Frontal cortex (tissue), 4 donors: Measurements from ENCODE around the gene UBN2. TPM values are rescaled to one million over a fixed set of nuclear protein-coding genes. Genes with fewer than 3 reads are reported as not detected.
A peak's percentile ranks its signal among the peaks of the same experiment; 100 is the strongest.
"Not testable (repeated sequence)": the region's sequence is repeated elsewhere in the genome, so short reads cannot be mapped to it uniquely, and the experiment has no call there.

Source experiments
- DNase-seq, 2 donors: peaks; one replicate each; pipeline ENCODE4 v3.0.0; 2012; ENCODE audit warnings: low spot score in 2 of 2
- FAIRE-seq: peaks from 2 replicates; lab custom pipeline; 2012; peaks lifted over from hg19 to GRCh38; lab: Jason Lieb, UNC
- total RNA-seq: library from RNA; depleted of rRNA; stranded (reverse); fragments of >200 nt; gene quantifications from one replicate; pipeline ENCODE4 v1.2.3, GENCODE V29; 2014
- donor health status: control.
- donor health status: control.
- donor health status: control.

The UBN2 gene
- total RNA-seq, 1 donor from 2014 or later, result 14.7 TPM

GRCh38 chr7:139293534-139293933 is 62.5 kb downstream of the UBN2 start:
- DNase-seq, result no peak
- FAIRE-seq, result no peak

DNA sequence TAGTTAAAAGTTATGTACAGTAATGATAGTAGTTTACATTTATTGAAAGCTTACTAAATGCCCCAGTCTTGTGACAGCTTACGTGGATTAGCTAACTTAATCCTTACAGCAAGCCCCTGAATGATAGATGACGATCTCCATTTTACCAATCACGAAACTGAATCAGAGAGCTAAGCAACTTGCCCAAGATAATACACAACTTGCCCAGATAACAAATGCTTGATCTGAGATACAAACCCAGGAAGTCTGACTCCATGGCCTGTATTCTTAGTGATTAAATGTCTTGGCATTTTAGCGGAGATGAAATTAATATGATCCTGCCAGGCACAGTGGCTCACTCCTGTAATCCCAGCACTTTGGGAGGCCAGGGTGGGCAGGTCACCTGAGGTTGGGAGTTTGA is 63.2 kb downstream of the UBN2 start:
- FAIRE-seq (no peak), DNase-seq (no peak)

- DNase-seq (no peak), FAIRE-seq (no peak)
These were observed 64.0 kb downstream of the UBN2 start for GRCh38 chr7:139294951-139295575.

- FAIRE-seq, result no peak
- DNase-seq, result no peak
These were observed 66.8 kb downstream of the UBN2 start for GRCh38 chr7:139297795-139298194.

DNA sequence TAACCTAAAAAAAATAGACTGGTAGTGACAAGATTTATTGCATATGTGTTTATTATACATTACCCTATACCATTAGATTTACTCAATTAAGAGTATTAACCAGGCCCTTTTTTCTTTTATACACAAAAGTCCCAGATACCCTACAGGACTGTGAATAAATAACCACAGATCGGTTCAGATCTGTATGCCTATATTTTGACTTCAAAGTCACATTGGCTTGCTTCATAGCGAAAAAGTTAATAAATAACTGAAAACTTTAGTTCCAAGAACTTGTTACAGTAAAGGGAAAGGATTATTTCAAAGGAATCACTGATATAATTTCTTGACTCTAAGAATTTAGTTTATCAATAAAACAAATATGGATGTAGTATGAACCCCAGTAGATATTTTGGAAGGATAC is 68.3 kb downstream of the UBN2 start:
- FAIRE-seq (no peak), DNase-seq (no peak)

DNA sequence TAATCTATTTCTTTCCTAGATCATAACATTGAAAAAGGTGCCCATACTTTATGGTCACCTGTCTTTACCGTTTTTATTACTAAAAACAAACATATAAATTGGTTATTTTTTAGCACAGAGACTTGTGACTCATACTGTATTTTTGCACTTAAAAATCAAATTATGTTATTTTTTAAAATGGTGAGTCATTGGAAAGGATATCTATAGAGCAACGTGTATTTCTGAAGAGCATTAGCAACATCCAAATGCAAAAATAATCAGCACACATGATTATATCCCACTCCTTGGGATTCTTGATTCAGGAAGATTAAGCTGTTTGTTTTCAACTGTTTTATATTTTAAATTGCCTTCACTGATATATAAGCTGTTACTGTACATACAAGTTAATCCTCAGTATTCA is 69.4 kb downstream of the UBN2 start:
- no peak for FAIRE-seq

DNA sequence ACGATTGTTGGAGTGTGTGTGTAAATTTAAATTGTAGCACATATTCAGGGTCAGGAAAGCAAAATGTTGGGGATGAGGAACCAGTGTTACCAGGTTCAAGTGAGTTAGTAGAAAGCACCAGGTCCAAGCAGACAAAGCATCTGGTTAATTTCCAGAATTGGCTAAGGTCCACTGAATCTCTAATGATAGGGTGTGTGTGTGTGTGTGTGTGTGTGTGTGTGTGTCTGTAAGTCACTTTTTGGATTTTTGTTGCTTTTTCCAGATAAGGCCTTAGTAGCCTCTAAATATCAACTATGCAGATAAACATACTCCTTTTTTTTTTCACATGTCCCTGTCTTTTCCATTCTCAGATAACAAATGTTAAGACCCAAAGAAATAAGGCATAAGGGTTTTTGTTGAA is 73.5 kb downstream of the UBN2 start:
- DNase-seq (no peak), FAIRE-seq (no peak)

More for the DNA sequence above, 69.4 kb downstream of the UBN2 start:
- no peak for DNase-seq

DNA sequence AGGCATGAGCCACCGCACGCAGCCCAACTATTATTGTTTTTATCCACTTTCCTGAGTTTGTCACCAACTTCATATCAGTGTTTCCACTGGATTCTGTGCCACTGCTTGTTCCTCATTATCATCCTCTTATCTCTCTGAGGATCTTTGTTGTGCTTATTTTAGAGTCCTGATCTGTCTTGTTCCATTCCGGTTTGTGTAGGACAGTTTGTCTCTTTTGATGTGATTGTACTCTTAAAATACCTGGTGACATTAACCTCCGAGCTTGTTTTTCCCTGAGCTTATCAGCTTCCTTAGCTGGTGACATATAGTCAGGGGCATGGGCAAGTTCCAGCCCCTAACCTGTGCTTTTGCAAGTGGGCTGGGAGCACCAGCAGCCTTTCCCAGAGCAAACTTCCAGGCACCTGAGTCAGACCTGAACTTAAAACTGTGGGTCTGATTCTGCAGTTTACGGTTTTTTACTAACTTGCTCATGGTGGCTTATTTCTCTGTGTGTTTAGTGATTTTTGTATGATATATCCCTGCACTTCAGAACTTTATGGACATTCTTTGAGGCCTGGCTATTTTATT is 87.0 kb downstream of the UBN2 start:
- DNase-seq (no peak), FAIRE-seq (no peak)

DNA sequence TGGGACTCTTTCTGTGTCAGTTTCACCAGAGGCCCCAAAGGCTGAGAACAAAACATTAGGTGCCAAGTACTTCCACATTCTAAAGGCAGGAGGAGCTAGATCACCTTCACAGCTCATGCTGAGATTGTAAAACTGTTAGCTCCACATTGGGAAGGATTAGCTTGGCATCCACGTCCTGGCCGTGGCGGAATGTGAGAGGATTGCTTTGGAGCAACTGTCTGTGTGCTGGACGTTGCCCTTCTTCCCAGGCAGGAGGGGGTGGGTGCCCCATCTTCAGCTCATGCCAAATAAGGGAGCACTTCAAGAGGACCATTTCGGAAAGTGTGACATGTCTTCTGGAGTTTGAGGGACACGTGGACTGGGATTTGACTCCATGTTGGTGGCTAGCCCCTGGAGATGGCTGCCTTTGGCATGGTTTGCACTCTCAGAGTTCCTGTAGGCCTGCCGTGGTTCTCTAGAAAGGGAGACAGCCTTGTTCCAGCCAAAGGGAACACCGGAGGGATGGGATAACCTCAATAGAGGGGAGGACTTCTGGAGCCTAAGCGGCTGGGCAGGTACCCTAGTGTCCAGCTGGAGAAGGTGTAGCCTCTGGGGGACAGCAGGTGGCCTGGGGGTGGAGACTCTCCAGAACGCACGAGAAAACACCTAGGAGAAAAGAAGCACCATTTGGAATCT is 90.2 kb downstream of the UBN2 start:
- no peak for FAIRE-seq

GRCh38 chr7:139324709-139325108 is 93.7 kb downstream of the UBN2 start:
- not testable (repeated sequence) for FAIRE-seq, DNase-seq

More for the DNA sequence above, 90.2 kb downstream of the UBN2 start:
- DNase-seq, result no peak

DNA sequence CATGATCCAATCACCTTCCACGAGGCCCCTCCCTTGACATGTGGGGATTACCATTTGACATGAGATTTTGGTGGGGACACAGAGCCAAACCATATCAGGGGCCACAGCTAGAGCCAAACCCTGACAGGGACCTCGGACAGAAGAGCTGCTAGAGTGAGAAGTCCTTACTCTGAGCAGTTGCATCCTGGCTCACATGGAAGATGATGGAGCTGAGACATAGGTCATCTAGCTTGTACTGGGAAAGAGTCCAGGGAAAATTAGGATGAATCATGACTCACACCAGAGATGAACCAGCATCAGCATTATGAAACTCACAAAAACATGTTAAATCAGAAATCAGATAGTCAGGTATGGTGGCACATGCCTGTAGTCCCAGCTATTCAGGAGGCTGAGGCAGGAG is 97.3 kb downstream of the UBN2 start:
- FAIRE-seq (no peak), DNase-seq (no peak)

GRCh38 chr7:139329119-139329518 is 98.1 kb downstream of the UBN2 start:
- DNase-seq (no peak), FAIRE-seq (no peak)

GRCh38 chr7:139330333-139331030 is 99.4 kb downstream of the UBN2 start:
- DNase-seq, result no peak
- FAIRE-seq, result no peak

DNA sequence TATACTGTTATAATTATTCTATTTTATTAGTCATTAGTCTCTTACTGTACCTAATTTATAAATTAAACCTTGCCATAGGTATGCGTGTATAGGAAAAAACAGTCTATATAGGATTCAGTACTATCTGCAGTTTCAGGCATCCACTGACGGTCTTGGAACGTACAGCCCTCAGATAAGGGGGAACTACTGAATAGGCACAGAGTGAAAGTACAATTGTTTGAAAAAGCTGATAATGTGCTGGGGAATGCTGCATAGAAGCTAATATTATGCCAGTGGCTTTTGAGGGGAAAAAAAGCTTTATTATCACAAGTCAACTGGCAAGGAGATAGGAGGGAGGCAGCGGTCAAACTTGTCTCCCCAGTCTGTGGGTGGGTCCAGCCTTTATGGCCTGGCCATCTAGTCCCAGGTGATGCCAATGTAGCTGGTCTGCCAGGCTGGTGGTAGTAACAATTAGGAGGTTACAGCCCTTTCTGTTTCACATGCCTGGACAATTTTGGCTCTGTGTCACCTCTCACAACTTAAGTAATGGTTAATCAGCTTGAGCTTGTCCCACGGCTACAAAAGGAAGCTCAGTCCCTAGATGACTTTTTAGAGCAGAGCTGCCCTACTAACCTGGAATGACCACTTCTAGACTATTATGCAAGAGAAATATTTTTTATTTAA is 101.8 kb downstream of the UBN2 start:
- DNase-seq (no peak), FAIRE-seq (no peak)

- FAIRE-seq, DNase-seq: not testable (repeated sequence)
These were observed 102.4 kb downstream of the UBN2 start for GRCh38 chr7:139333443-139333842.

DNA sequence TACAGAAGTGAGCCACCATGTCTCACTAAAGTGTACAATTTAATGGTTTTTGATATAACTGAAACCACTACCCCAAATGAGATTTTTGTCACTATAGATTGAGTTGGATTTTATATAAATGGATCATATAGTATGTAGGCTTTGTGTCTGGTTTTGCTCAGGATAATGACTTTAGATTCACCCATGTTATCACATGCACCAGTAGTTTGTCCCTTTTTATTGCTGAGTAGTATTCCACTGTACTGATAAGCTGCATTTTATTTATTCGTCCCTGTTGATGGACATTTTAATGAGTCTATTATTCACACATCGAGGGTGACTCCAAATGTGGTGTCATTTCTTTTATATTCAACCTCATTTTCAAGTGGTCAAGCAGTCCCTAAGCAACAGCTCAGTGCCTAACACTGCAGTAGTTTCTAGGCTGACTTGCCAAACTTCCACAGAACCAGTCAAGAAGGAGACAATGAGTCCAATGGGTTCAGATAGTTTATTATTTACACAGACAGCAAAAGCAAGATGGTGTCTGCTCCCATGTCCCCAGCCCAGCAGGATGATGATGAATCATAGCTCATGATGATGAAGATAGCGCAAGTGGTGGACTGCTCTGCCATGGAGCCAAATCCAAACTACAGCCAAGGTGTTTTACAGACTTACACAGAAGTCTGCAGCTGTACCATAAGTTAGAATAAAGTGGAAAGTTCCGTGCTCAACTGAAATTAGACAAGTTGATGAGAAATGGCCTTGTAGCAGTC is 103.5 kb downstream of the UBN2 start:
- DNase-seq (no peak), FAIRE-seq (no peak)

DNA sequence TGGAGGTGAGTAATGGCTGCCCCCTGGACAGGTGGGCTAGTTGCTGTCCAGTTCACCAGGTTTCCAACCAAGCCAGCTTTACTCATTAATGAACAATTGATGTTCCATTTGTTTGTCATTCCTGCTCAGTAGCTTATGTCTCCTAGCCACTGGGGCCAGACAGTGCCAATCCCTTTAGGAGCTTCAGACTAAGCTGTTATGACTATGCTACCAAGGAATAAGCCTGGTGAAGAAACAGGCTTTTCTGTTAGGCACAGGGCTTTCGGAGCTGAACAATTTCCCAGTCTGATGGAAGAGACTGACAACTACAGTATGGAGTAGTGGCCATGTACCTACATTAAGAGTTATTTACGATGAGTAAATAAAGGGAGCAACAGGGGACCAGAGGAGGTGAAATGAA is 108.0 kb downstream of the UBN2 start:
- no peak for FAIRE-seq
- no peak for DNase-seq

DNA sequence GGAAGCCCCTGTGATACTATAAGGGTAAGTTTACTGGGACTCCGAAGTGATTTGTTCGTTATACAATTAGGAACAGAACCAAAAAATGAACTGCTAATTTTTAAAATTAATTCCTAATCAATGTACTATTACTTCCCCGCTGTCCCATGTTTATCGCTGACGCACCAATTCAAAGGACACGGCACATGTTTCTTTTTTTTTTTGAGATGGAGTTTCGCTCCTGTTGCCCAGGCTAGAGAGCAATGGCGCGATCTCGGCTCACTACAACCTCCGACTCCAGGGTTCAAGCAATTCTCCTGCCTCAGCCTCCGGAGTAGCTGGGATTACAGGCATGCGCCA is 108.6 kb downstream of the UBN2 start:
- DNase-seq, result no peak
- no peak for FAIRE-seq

- no peak for FAIRE-seq
- DNase-seq, result peak; percentile 85 to 90
These were observed 109.2 kb downstream of the UBN2 start for GRCh38 chr7:139340037-139340807.
